ENCODE measurements around the gene CCL17. TPM values are rescaled to one million over a fixed set of nuclear protein-coding genes. Genes with fewer than 3 reads are reported as not detected.

CCL17 gene
- total RNA-seq, 1 experiment from 2014 or later, result not detected

DNA sequence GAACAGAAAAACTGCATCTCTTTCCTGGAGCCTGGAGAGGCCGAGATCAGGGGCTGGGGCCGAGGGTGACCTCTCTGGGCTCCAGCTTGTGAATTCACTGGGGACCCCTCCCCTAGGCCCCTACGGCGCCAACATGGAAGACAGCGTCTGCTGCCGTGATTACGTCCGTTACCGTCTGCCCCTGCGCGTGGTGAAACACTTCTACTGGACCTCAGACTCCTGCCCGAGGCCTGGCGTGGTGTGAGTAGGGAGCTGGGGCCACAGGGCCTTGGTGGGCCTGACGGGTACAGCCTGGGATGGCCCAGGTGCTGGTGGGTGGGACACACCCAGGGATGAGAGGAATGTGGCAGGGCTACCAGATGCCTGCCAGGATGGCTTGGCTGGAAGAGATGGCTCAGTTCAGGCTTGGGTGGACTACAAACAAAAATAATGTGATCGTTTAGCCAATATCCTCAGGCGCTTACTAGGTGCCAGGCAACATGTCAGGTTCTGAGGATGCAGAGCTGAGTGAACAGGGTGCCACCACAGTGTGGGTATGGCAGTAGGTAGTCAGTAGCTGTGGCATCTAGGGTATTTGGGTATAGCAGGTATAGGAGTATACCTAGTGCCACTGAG, 44.1 kb upstream of the CCL17 start:
- no peak for DNase-seq
- intact Hi-C loops (cut with micrococcal nuclease; ENCODE audit: unreplicated experiment), result no loop called here
- H3K4me3 ChIP-seq (ENCODE audit: low read depth, low read length), result no peak overlapping the region
- BruUV-seq (replicated peaks), result no TSS peak
- Mint-ChIP-seq H3K4me3 (ENCODE audit: unreplicated experiment) (no peak overlapping the region), H3K27me3 (ENCODE audit: insufficient read depth, unreplicated experiment) (no peaks in the 10 kb centered on the region), H3K9me3 (ENCODE audit: unreplicated experiment) (no peaks in the 10 kb centered on the region), H3K4me1 (ENCODE audit: low read depth, unreplicated experiment) (peaks cover 9% of the 10 kb centered on the region), H3K36me3 (ENCODE audit: insufficient read depth, unreplicated experiment) (no peaks in the 10 kb centered on the region), H3K27ac (ENCODE audit: unreplicated experiment) (no peak overlapping the region)
- H3K4me1 ChIP-seq, result no peaks in the 10 kb centered on the region
- POLR2A ChIA-PET, result no interaction called here
- TF ChIP-seq CTCF (IDR thresholded peaks at IDR 0.05; ENCODE audit: insufficient read depth in 1 of 2, low read depth in 1 of 2, low read length in 1 of 2, severe bottlenecking in 1 of 2, unreplicated experiment in 1 of 2), result no peak
- H3K9me3 ChIP-seq, result no peaks in the 10 kb centered on the region
- no peaks in the 10 kb centered on the region for H3K27me3 ChIP-seq (replicated peaks; ENCODE audit: control insufficient read depth, insufficient read depth, low read length)
- no peaks in the 10 kb centered on the region for H3K36me3 ChIP-seq (ENCODE audit: control insufficient read depth, insufficient read depth, low read length)
- CTCF ChIA-PET, result no interaction called here

DNA sequence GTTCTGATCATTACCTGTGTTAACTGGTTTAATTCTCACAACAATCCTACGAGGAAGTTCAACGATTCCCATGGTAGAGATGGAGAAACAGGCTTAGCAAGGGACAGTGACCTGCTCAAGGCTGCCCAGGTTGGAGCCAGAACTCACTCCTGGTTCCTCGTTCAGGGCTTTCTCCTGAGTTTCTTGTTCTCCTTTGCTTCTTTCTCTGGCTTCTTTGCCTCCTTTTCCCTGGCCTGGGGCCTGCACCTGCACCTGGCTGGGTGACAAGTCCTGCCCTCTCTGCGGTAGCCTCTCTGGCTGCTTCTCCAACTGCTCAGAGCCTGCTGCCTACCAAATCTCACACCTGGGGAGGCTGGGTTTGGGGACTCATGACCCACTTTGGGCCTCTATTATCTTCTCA, 43.2 kb upstream of the CCL17 start:
- no peak for DNase-seq
- H3K4me1 Mint-ChIP-seq (ENCODE audit: low read depth, unreplicated experiment), result peaks cover 9% of the 10 kb centered on the region
- no peaks in the 10 kb centered on the region for H3K36me3 Mint-ChIP-seq (ENCODE audit: insufficient read depth, unreplicated experiment)
- Histone ChIP-seq H3K4me1 (no peaks in the 10 kb centered on the region), H3K9me3 (no peaks in the 10 kb centered on the region), H3K27me3 (replicated peaks; ENCODE audit: control insufficient read depth, insufficient read depth, low read length) (no peaks in the 10 kb centered on the region), H3K36me3 (ENCODE audit: control insufficient read depth, insufficient read depth, low read length) (no peaks in the 10 kb centered on the region), H3K4me3 (ENCODE audit: low read depth, low read length) (no peak overlapping the region)
- ChIA-PET CTCF (interaction anchor here (0.6 kb wide), 1 partner anchor 288 kb away, joined by 5 read pairs; no protein-coding TSS in a partner anchor), POLR2A (no interaction called here)
- TF ChIP-seq CTCF (IDR thresholded peaks at IDR 0.05; ENCODE audit: insufficient read depth in 1 of 2, low read depth in 1 of 2, low read length in 1 of 2, severe bottlenecking in 1 of 2, unreplicated experiment in 1 of 2), result no peak
- no peaks in the 10 kb centered on the region for H3K9me3 Mint-ChIP-seq (ENCODE audit: unreplicated experiment)
- intact Hi-C loops (cut with micrococcal nuclease; ENCODE audit: unreplicated experiment), result no loop called here
- H3K27me3 Mint-ChIP-seq (ENCODE audit: insufficient read depth, unreplicated experiment), result no peaks in the 10 kb centered on the region
- no peak overlapping the region for H3K27ac Mint-ChIP-seq (ENCODE audit: unreplicated experiment)
- H3K4me3 Mint-ChIP-seq (ENCODE audit: unreplicated experiment), result no peak overlapping the region
- no TSS peak for BruUV-seq (replicated peaks)

DNA sequence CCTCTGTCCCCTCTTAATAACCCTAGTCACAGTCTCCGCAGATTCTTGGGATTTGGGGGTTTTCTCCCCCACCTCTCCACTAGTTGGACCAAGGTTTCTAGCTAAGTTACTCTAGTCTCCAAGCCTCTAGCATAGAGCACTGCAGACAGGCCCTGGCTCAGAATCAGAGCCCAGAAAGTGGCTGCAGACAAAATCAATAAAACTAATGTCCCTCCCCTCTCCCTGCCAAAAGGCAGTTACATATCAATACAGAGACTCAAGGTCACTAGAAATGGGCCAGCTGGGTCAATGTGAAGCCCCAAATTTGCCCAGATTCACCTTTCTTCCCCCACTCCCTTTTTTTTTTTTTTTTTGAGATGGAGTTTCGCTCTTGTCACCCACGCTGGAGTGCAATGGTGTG, 40.4 kb upstream of the CCL17 start:
- DNase-seq, result no peak
- H3K36me3 ChIP-seq (ENCODE audit: control insufficient read depth, insufficient read depth, low read length), result no peaks in the 10 kb centered on the region
- no peak overlapping the region for H3K4me3 Mint-ChIP-seq (ENCODE audit: unreplicated experiment)
- ChIA-PET POLR2A (no interaction called here), CTCF (no interaction called here)
- no peak overlapping the region for H3K27ac Mint-ChIP-seq (ENCODE audit: unreplicated experiment)
- H3K36me3 Mint-ChIP-seq (ENCODE audit: insufficient read depth, unreplicated experiment), result no peaks in the 10 kb centered on the region
- no peak overlapping the region for H3K4me3 ChIP-seq (ENCODE audit: low read depth, low read length)
- TF ChIP-seq CTCF (IDR thresholded peaks at IDR 0.05; ENCODE audit: insufficient read depth in 1 of 2, low read depth in 1 of 2, low read length in 1 of 2, severe bottlenecking in 1 of 2, unreplicated experiment in 1 of 2), result no peak
- H3K9me3 Mint-ChIP-seq (ENCODE audit: unreplicated experiment), result no peaks in the 10 kb centered on the region
- no peaks in the 10 kb centered on the region for H3K27me3 Mint-ChIP-seq (ENCODE audit: insufficient read depth, unreplicated experiment)
- no peaks in the 10 kb centered on the region for H3K9me3 ChIP-seq
- H3K4me1 ChIP-seq, result no peaks in the 10 kb centered on the region
- no peaks in the 10 kb centered on the region for H3K27me3 ChIP-seq (replicated peaks; ENCODE audit: control insufficient read depth, insufficient read depth, low read length)
- no TSS peak for BruUV-seq (replicated peaks)
- no peaks in the 10 kb centered on the region for H3K4me1 Mint-ChIP-seq (ENCODE audit: low read depth, unreplicated experiment)
- intact Hi-C loops (cut with micrococcal nuclease; ENCODE audit: unreplicated experiment), result no loop called here

Data from Caco-2 (cell line).